ACC112 (cell line): ENCODE data around the gene ABCC11.

ENCODE experiments used
- H2AFZ ChIP-seq: fragments of 200-600 bp; sonication (generic); one replicate; pipeline ENCODE4 v1.6.0; 2017; ENCODE audit warnings: antibody characterized with exemption, low read length; ENCODE audit not compliant: unreplicated experiment
- H3K27ac ChIP-seq: fragments of 200-600 bp; sonication (generic); 2 replicates; pipeline ENCODE4 v1.5.1; 2014; ENCODE audit warnings: low read depth, mild to moderate bottlenecking, antibody characterized with exemption, low read length, moderate library complexity
- H3K27me3 ChIP-seq: fragments of 200-600 bp; sonication (generic); 2 replicates; pipeline ENCODE4 v1.6.1; 2014; ENCODE audit warnings: mild to moderate bottlenecking, antibody characterized with exemption, low read length, moderate library complexity, mixed read lengths; ENCODE audit not compliant: insufficient read depth
- H3K36me3 ChIP-seq: fragments of 200-600 bp; sonication (generic); 2 replicates; pipeline ENCODE4 v1.6.1; 2016; ENCODE audit warnings: mild to moderate bottlenecking, antibody characterized with exemption, low read length, moderate library complexity, mixed read lengths; ENCODE audit not compliant: insufficient read depth
- H3K4me1 ChIP-seq: fragments of 200-600 bp; sonication (generic); one replicate; pipeline ENCODE4 v1.6.1; 2016; ENCODE audit warnings: low read length, mixed read lengths; ENCODE audit not compliant: insufficient read depth, unreplicated experiment, control insufficient read depth
- H3K4me3 ChIP-seq: fragments of 200-600 bp; sonication (generic); 2 replicates; pipeline ENCODE4 v1.5.1; 2014; ENCODE audit warnings: mild to moderate bottlenecking, low read depth, low read length
- H3K79me2 ChIP-seq: fragments of 200-600 bp; sonication (generic); one replicate; pipeline ENCODE4 v1.6.0; 2016; ENCODE audit warnings: low read length; ENCODE audit not compliant: control insufficient read depth, unreplicated experiment, insufficient read depth

The ABCC11 gene

DNA sequence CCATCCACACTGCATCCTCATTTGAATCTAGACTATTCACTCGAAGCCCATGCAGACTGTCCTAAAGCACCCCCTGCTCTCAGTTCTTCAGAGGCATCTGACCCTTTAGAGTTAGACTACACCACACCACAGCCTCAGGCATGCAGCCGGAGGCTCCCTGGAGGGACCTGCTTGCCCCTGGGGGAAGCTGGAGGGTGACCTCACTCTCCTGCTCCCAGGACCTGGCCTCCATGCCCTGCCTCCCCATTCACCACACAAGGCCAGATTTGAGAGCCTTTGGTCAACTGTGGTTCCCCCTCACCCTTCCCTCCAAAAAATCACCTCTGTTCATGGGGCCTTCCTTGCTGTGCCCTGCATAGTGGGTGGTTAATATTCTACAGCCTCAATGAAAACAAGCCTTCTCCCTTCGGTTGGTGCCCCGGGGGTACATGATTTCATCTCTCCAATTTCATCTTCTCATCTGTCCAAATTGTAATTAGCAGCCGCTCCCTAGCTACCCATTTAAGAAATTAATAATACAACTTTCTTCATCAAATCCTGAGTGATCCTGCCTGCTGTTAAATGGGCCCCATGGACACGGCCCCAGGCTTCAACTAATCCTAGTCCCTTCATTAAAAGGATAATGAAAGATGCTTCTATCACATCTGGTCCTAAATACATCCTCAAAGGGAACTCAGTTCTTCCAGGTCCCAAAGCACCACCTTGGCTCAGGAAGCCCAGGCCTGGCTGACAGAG, 116.0 kb downstream of the ABCC11 start:
- Histone ChIP-seq H2AFZ (no peak overlapping the region), H3K79me2 (no peaks in the 10 kb centered on the region), H3K27me3 (no peaks in the 10 kb centered on the region), H3K27ac (no peak overlapping the region), H3K4me3 (no peak overlapping the region), H3K4me1 (peaks cover 19% of the 10 kb centered on the region), H3K36me3 (no peaks in the 10 kb centered on the region)

DNA sequence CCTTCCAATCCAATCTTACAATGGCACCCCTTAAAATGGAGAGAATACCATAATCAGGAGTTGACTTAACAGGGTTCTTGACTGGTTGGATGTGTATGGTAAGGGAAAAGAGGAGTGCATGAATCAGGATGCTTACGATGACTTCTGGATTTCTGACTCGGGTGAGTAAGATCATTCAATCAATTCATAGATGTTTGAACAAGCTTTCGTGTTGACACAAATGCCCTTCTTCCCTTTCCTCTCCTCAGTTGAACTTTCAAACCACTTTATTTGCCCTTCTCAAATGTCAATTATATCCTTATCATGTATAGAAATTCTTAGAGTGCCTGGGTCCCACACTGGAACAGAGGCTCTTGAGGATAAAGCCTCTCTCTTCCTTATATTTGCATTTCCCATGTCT, 117.4 kb downstream of the ABCC11 start:
- no peaks in the 10 kb centered on the region for H3K27me3 ChIP-seq
- peaks cover 28% of the 10 kb centered on the region for H3K4me1 ChIP-seq
- H3K79me2 ChIP-seq, result no peaks in the 10 kb centered on the region
- no peaks in the 10 kb centered on the region for H3K36me3 ChIP-seq
- H3K4me3 ChIP-seq, result no peak overlapping the region
- no peak overlapping the region for H3K27ac ChIP-seq
- H2AFZ ChIP-seq, result no peak overlapping the region

DNA sequence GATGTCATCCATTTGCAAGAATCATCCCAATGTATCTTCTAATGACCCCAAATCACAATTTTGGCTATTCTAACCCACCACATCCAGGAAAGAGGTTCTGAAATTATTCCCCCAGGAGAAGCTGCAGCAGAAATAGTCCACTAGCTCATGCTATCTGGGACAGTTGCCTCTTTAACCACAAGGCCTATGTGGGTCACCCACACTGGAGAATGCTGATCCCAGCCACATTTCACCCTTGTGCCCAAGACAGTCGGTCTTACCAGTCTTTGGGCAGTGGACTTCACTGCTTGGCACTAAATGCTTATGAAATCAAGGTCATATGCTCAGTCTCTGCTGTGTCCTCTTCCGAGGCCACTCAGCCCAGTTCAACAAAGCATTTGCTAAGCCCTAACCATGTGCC, 118.6 kb downstream of the ABCC11 start:
- no peak overlapping the region for H2AFZ ChIP-seq
- no peaks in the 10 kb centered on the region for H3K27me3 ChIP-seq
- peaks cover 40% of the 10 kb centered on the region for H3K4me1 ChIP-seq
- no peaks in the 10 kb centered on the region for H3K36me3 ChIP-seq
- H3K4me3 ChIP-seq, result no peak overlapping the region
- H3K27ac ChIP-seq, result no peak overlapping the region
- no peaks in the 10 kb centered on the region for H3K79me2 ChIP-seq

DNA sequence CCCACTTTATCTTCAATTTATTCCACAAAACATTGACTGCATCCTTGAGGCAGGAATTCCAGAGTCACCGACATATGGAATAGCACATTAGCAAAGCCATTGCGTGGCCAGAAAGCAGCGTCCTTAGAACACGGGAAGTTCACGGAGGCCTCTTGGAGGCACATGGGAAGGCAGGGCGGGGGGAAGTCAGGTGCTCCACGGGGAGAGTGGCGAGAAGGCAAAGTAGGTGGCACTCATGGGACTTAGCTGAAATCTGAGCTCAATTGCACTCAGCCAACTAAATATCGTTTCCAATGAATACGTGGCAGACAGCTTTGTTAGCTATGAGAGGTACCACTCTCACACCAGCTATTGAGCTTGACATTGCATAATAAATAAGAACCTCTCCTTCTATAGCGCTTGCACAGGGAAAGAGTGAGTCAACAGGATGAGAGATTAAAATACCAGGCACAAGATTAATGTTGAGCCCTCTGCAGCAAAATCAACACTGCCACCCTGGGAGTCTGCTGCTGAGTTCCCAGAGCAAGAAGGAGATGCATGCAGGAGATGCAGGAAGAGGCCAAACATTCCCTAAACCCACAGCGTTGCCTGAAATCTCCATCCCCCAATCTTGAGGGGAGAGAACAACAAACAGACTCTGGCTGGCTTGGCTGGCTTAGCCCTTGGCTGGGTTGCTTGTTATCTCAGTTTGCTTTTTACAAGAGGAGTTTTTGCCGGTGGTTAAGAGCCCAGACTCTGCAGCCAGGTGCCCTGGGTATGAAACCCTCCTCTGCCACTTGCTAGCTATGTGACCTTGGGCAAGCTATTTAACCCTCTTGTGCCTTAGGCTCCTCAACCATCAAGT, 120.3 kb downstream of the ABCC11 start:
- no peak overlapping the region for H2AFZ ChIP-seq
- peak overlapping the region; percentile 98 for H3K27ac ChIP-seq
- H3K36me3 ChIP-seq, result no peaks in the 10 kb centered on the region
- peaks cover 54% of the 10 kb centered on the region for H3K4me1 ChIP-seq
- H3K79me2 ChIP-seq, result no peaks in the 10 kb centered on the region
- no peak overlapping the region for H3K4me3 ChIP-seq
- H3K27me3 ChIP-seq, result no peaks in the 10 kb centered on the region

DNA sequence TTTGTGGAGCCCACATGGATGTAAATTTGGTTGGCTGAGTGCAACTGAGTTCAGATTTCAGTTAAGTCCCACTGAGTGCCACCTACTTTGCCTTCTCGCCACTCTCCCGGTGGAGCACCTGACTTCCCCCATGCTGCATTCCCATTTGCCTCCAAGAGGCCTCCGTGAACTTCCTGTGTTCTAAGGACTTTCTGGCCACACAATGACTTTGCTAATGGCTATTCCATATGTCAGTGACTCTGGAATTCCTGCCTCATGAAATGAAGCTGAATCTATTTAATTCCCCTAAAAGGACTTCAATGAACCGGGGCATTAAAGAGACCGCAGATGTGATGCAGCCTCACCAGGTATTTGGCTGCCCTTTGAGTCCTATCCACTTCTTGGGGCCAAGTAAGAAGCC, 121.5 kb downstream of the ABCC11 start:
- no peak overlapping the region for H3K4me3 ChIP-seq
- H3K27ac ChIP-seq, result peak overlapping the region; percentile 98
- H3K4me1 ChIP-seq, result peaks cover 54% of the 10 kb centered on the region
- no peak overlapping the region for H2AFZ ChIP-seq
- no peaks in the 10 kb centered on the region for H3K79me2 ChIP-seq
- no peaks in the 10 kb centered on the region for H3K27me3 ChIP-seq
- H3K36me3 ChIP-seq, result no peaks in the 10 kb centered on the region

DNA sequence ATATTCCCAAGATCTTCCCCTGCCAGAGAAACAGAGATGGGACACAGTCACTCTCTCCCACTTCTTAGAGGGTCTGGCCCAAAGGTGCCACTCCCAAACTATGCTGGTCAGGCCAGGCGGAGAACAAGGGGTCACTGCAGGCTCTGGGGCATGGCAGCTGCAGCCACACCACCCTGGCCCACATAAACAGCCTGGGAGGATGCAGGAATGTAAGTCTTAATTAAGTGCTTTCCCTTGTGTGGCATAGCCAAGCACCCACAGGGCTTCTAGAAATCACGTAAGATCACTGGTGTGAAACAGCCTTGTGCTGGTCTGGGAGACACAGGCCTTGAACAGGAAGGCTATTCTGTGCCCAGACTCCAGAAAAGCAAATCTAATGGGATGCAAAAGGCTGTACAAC, 123.1 kb downstream of the ABCC11 start:
- no peaks in the 10 kb centered on the region for H3K36me3 ChIP-seq
- H3K4me1 ChIP-seq, result peaks cover 54% of the 10 kb centered on the region
- H3K79me2 ChIP-seq, result no peaks in the 10 kb centered on the region
- H3K27ac ChIP-seq, result peak overlapping the region; percentile 84
- no peaks in the 10 kb centered on the region for H3K27me3 ChIP-seq
- no peak overlapping the region for H3K4me3 ChIP-seq
- H2AFZ ChIP-seq, result no peak overlapping the region

DNA sequence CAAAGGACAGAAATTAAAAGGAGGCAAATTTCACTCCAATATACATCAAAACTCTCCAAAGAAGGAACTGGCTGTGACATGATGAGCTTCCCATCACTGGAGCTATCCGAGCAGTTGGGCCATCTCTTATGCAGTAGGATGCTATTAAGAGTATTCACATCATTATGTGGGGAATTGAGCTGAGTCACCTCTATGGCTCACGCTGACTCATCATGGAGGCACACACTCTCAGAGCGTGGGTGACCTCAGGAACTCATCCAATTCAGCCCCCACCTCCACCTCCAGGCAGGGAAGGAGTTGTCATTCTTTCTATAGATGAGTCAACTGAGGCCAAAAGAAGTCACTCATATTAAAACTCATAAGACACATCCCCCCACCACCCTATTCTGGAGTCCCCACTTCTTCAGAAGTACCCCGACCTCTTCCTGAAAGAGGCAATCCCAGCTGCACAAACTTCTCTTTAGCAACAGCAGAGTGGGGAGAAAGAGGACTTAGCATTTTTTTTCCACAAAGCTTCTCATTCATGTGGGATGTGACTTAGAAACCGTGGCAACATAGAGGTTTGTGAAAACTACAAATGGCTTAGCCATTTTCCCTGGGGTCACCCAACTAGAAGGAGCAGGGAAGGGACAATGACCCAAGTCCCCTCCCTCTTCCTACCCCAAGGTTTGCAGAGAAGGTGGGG, 124.1 kb downstream of the ABCC11 start:
- no peaks in the 10 kb centered on the region for H3K79me2 ChIP-seq
- H3K4me1 ChIP-seq, result peaks cover 48% of the 10 kb centered on the region
- H3K27me3 ChIP-seq, result no peaks in the 10 kb centered on the region
- H2AFZ ChIP-seq, result peak overlapping the region; percentile 15
- H3K4me3 ChIP-seq, result peak overlapping the region; percentile 31; the same call in 1 of the 2 replicates
- peak overlapping the region; percentile 96 for H3K27ac ChIP-seq
- no peaks in the 10 kb centered on the region for H3K36me3 ChIP-seq

DNA sequence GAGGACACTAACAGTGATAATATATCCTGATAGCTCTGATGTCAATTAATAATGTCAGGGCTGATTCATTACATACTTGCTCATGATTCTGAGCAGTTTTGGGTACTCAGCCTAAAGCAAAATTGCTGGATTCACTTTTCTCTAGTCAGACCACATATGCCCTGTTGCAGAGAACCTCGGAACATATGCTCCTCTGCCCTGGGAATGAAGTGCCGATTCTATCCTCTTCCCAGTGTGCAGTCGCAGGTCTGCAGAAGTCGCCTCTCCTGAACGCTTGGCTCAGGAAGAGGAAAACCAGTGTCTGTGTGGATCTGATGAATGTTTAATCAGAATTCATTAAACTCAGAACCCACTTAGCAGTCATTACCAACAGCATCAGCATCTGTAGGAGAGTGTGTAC, 126.1 kb downstream of the ABCC11 start:
- no peak overlapping the region for H3K4me3 ChIP-seq
- no peaks in the 10 kb centered on the region for H3K27me3 ChIP-seq
- H3K36me3 ChIP-seq, result no peaks in the 10 kb centered on the region
- H2AFZ ChIP-seq, result no peak overlapping the region
- no peaks in the 10 kb centered on the region for H3K79me2 ChIP-seq
- peaks cover 34% of the 10 kb centered on the region for H3K4me1 ChIP-seq
- no peak overlapping the region for H3K27ac ChIP-seq

DNA sequence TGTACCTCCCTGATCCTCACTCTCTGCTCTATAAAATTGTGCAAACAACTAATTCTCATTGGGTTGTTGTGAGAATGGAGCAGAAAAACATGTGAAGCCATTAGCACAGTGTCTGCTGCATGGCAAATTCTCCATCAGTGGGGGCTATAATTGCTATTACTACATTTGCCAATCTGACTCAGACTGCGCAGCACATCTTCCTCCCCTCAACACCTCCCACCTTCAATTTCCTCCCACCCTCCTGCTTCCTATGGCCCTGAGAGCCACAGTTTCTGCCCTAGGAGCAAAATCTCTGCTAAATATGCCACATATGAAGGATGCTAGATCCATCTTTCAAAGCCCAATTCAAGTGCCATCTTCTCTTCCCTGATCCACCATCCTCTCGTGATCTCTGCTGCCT, 128.5 kb downstream of the ABCC11 start:
- no peak overlapping the region for H3K4me3 ChIP-seq
- H3K4me1 ChIP-seq, result peaks cover 15% of the 10 kb centered on the region
- no peak overlapping the region for H2AFZ ChIP-seq
- no peak overlapping the region for H3K27ac ChIP-seq
- H3K27me3 ChIP-seq, result no peaks in the 10 kb centered on the region
- no peaks in the 10 kb centered on the region for H3K36me3 ChIP-seq
- no peaks in the 10 kb centered on the region for H3K79me2 ChIP-seq

DNA sequence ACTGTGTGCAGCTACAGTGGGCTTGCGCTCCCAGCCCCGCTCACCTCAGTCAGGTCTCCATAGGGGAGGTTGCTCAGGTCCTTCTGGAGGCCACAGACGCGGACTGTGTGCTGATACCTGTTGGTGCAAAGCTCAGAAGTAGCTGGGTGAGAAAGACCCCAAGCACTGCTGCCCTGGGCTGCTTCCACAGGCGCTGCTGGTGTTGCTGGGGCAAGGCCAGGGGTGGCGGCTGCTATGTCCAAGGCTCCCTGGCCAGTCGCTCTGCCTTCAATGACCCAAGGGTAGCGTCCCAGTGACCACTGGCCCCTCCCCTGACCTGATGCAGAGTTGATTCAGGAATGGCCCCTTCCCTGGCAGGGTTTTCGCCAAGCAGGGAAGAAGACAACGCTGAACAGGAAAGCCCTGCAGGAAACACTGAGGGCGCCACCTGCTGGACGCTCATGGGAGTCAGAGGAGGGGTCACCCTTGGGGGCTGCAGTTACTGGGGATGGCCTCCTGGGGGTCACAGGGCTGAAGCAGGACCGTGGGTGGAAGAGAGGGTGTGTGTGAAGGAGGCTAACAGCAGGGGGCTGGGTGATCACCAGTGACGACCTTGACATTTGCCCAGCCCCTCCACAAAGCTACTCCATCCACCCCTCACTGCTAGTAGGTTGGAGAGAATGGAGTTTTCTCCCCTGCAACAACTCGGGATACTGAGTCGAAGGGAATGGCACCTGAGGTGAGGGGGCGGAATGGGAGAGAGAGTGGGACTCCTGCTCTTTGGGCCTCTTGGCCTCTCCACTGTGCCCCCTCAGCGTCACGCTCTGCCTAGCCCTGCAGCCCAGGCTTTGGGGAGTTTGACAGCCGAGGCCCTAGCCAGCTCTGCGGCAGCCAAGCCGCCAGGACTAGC, 129.9 kb downstream of the ABCC11 start:
- Histone ChIP-seq H3K4me3 (no peak overlapping the region), H3K27me3 (no peaks in the 10 kb centered on the region), H3K79me2 (no peaks in the 10 kb centered on the region), H3K27ac (no peak overlapping the region), H3K36me3 (no peaks in the 10 kb centered on the region), H2AFZ (no peak overlapping the region), H3K4me1 (peaks cover 4% of the 10 kb centered on the region)
